ENCODE measurements around the gene ANKRD63. TPM values are rescaled to one million over a fixed set of nuclear protein-coding genes. Genes with fewer than 3 reads are reported as not detected.
A peak's percentile ranks its signal among the peaks of the same experiment; 100 is the strongest.

Gene ANKRD63
- total and polyA plus RNA-seq, 10 donors = not detected

DNA sequence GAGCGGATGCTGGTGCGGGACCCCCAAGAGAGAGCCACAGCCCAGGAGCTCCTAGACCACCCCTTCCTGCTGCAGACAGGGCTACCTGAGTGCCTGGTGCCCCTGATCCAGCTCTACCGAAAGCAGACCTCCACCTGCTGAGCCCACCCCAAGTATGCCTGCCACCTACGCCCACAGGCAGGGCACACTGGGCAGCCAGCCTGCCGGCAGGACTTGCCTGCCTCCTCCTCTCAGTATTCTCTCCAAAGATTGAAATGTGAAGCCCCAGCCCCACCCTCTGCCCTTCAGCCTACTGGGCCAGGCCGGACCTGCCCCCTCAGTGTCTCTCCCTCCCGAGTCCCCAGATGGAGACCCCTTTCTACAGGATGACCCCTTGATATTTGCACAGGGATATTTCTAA, 6.9 kb downstream of the ANKRD63 start:
- peaks cover 0 to 48% (median 21%) of the 10 kb centered on the region in 7 donors for H3K27me3 ChIP-seq (replicated peaks in 1 of 7)

GRCh38 chr15:40275523-40275922, 7.3 kb downstream of the ANKRD63 start:
- TF ChIP-seq POLR2AphosphoS5 (IDR thresholded peaks at IDR 0.05) (no peak), POLR2A (IDR thresholded peaks at IDR 0.05) (no peak)
- TF ChIP-seq, protein P1, sequence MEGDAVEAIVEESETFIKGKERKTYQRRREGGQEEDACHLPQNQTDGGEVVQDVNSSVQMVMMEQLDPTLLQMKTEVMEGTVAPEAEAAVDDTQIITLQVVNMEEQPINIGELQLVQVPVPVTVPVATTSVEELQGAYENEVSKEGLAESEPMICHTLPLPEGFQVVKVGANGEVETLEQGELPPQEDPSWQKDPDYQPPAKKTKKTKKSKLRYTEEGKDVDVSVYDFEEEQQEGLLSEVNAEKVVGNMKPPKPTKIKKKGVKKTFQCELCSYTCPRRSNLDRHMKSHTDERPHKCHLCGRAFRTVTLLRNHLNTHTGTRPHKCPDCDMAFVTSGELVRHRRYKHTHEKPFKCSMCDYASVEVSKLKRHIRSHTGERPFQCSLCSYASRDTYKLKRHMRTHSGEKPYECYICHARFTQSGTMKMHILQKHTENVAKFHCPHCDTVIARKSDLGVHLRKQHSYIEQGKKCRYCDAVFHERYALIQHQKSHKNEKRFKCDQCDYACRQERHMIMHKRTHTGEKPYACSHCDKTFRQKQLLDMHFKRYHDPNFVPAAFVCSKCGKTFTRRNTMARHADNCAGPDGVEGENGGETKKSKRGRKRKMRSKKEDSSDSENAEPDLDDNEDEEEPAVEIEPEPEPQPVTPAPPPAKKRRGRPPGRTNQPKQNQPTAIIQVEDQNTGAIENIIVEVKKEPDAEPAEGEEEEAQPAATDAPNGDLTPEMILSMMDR (IDR thresholded peaks at IDR 0.05 in 8 of 11, conservative IDR thresholded peaks at IDR 0.05 in 3 of 11) = no peak
- no peak overlapping the region for H3K4me3 ChIP-seq
- H3K4me1 ChIP-seq = peaks cover 0 to 59% (median 20%) of the 10 kb centered on the region in 6 donors
- no peak for DNase-seq
- WGBS, 5 donors = 59 to 71% (median 63%) methylated on average over 5 of the region's 5 CpGs
- intact Hi-C loops (cut with DNase I; ENCODE audit: low total_unique reads) = loop anchor here (5.0 kb wide), 2 partner anchors 147 to 228 kb away; no protein-coding TSS in a partner anchor
- H3K27ac ChIP-seq = no peak overlapping the region
- no peaks in the 10 kb centered on the region for H3K36me3 ChIP-seq
- H3K9me3 ChIP-seq = no peaks in the 10 kb centered on the region
- peaks cover 0 to 44% (median 17%) of the 10 kb centered on the region in 7 donors for H3K27me3 ChIP-seq (replicated peaks in 1 of 7)

More for the DNA sequence above, 6.9 kb downstream of the ANKRD63 start:
- WGBS, 5 donors = 87 to 92% (median 91%) methylated on average over 3 to 7 of the region's 7 CpGs
- intact Hi-C loops (cut with DNase I; ENCODE audit: low total_unique reads) = loop anchor here (5.0 kb wide), 2 partner anchors 146 to 229 kb away; no protein-coding TSS in a partner anchor
- TF ChIP-seq, protein P1 (IDR thresholded peaks at IDR 0.05 in 8 of 11, conservative IDR thresholded peaks at IDR 0.05 in 3 of 11) = no peak
- no peak for TF ChIP-seq POLR2A (IDR thresholded peaks at IDR 0.05)
- TF ChIP-seq POLR2AphosphoS5 (IDR thresholded peaks at IDR 0.05) = no peak
- H3K27ac ChIP-seq = no peak overlapping the region
- no peak overlapping the region for H3K4me3 ChIP-seq
- H3K9me3 ChIP-seq = no peaks in the 10 kb centered on the region
- no peaks in the 10 kb centered on the region for H3K36me3 ChIP-seq
- DNase-seq = no peak
- H3K4me1 ChIP-seq = peaks cover 0 to 62% (median 21%) of the 10 kb centered on the region in 6 donors

- Histone ChIP-seq H3K4me3 (no peak overlapping the region), H3K4me1 (peaks cover 0 to 50% (median 15%) of the 10 kb centered on the region in 6 donors), H3K9me3 (no peaks in the 10 kb centered on the region), H3K27me3 (replicated peaks in 1 of 7) (peaks cover 0 to 35% (median 8%) of the 10 kb centered on the region in 7 donors), H3K27ac (no peak overlapping the region), H3K36me3 (no peaks in the 10 kb centered on the region)
- DNase-seq = peak; percentile 96
- intact Hi-C loops (cut with DNase I; ENCODE audit: low total_unique reads) = loop anchor here (5.0 kb wide), 3 partner anchors 57 to 227 kb away; no protein-coding TSS in a partner anchor
- 54 to 60% (median 58%) methylated on average over 24 to 26 of the region's 26 CpGs for WGBS, 5 donors
- no peak for TF ChIP-seq POLR2A (IDR thresholded peaks at IDR 0.05)
- peak in 2 of 3 donors; percentile 45 to 58 for TF ChIP-seq POLR2AphosphoS5 (IDR thresholded peaks at IDR 0.05)
- TF ChIP-seq, protein P1 (IDR thresholded peaks at IDR 0.05 in 8 of 11, conservative IDR thresholded peaks at IDR 0.05 in 3 of 11) = peak; percentile 98 to 100 (median 100)
Measured at GRCh38 chr15:40274350-40275274, 8.3 kb downstream of the ANKRD63 start.

GRCh38 chr15:40273428-40273827, 9.4 kb downstream of the ANKRD63 start:
- Histone ChIP-seq H3K27ac (no peak overlapping the region), H3K36me3 (no peaks in the 10 kb centered on the region), H3K4me1 (peaks cover 0 to 38% (median 13%) of the 10 kb centered on the region in 6 donors), H3K4me3 (no peak overlapping the region), H3K27me3 (replicated peaks in 1 of 7) (peaks cover 0 to 23% (median 6%) of the 10 kb centered on the region in 7 donors), H3K9me3 (no peaks in the 10 kb centered on the region)
- 73 to 82% (median 80%) methylated on average over 9 of the region's 9 CpGs for WGBS, 5 donors
- DNase-seq = no peak
- no peak for TF ChIP-seq POLR2AphosphoS5 (IDR thresholded peaks at IDR 0.05)
- no peak for TF ChIP-seq POLR2A (IDR thresholded peaks at IDR 0.05)
- TF ChIP-seq, protein P1 (IDR thresholded peaks at IDR 0.05 in 8 of 11, conservative IDR thresholded peaks at IDR 0.05 in 3 of 11) = no peak
- intact Hi-C loops (cut with DNase I; ENCODE audit: low total_unique reads) = loop anchor here (5.0 kb wide), 1 partner anchor 56 kb away; no protein-coding TSS in a partner anchor
